Putamen (tissue), 1 donor: ENCODE results near the gene CEP104.
A peak's percentile ranks its signal among the peaks of the same experiment; 100 is the strongest.

Experiments used
- DNase-seq: peaks from one replicate; pipeline ENCODE4 v3.0.0-alpha.2; 2016; ENCODE audit warnings: low spot score

Gene CEP104

GRCh38 chr1:3799976-3800685 is 56.9 kb downstream of the CEP104 start:
- DNase-seq = no peak

DNA sequence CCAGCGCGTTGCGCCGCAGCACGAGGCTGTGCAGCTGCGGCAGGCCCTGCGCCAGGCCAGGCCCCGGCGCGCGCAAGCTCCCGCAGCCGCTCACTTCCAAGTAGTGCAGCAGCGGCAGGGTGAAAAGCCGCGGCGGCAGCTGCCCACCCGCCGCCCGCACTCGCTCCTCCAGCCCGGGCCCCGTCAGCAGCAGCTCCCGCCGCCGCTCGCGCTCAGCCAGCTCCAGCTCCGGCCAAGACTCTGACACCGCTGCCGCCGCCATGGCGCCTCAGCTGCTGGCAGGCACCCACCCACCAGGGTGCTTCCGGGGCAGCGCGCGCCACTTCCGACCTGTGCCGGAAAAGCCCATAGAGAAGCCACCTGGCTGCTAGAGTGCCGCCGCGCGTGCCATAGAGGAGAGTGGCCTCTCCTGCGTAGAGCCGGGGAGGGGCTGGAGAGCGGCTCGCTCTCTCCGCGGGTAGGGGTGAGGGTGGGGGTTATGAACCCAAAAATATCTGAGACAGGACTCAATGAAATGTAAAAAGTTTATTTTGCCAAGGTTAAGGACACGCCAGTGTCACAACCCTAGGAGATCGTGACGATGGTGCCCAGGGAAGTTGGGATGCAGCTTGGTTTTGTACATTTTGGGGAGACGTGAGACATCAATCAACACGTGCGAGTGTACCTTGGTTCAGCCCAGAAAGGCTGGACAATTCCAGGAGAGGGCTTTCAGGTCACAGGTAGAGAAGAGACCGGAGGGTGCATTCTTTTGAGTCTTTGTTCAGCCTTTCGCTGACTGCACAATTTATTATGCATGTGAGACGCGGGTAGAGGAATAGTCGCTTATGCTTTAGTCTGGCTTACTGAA is 60.6 kb downstream of the CEP104 start, which contains the start of gene LRRC47:
Gene LRRC47, minus strand, starts transcription at position 284 of the 847 bp plus-strand sequence. Its CDS starts 22 bp downstream, at position 262.
- peak; percentile 94 for DNase-seq

GRCh38 chr1:3795453-3796214 is 61.4 kb downstream of the CEP104 start:
- no peak for DNase-seq

GRCh38 chr1:3790952-3791351 is 66.1 kb downstream of the CEP104 start:
- no peak for DNase-seq

GRCh38 chr1:3790500-3790923 is 66.5 kb downstream of the CEP104 start:
- DNase-seq = no peak

DNA sequence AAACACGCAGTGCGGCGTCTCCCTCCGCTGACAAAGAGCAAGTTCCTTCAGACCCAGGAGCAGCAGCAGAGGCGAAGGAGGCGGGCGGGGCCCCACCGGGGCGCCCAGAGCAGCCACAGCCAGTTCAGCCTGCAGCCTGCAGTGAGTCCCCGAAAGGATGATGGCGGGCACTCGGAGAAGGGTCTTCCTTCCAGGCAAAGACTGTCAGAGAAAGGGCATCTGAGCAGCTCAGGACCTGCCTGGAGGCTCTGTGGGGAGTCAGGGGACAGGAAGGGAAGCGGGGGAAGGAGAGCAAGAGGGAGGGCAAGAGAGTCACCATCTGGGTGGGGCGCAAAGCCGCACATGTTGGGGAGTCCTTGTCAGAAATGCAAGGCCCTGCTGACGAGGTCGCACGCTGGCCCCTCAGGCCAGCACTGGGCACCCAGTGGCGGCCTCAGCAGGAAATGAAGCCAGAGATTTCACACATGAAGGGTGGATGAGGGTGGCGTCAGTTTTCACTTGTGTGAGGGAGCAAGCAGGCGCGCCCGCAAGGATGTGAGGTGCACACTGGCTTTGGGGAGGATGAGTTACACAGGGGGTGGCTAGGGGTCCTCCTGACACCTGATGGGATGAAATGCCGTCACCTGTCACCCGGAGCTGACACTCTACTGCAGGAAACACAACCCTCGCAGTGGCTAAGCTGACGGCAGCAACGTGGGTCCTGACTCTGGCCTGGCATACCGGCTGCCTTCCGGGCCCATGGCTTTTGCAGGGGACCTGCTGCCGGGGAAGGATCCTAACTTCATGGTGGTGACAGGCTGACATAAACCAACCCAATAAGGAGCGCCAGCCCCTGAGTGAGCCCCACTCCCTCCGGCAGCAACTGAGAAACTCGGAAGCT is 67.3 kb downstream of the CEP104 start:
- no peak for DNase-seq

DNA sequence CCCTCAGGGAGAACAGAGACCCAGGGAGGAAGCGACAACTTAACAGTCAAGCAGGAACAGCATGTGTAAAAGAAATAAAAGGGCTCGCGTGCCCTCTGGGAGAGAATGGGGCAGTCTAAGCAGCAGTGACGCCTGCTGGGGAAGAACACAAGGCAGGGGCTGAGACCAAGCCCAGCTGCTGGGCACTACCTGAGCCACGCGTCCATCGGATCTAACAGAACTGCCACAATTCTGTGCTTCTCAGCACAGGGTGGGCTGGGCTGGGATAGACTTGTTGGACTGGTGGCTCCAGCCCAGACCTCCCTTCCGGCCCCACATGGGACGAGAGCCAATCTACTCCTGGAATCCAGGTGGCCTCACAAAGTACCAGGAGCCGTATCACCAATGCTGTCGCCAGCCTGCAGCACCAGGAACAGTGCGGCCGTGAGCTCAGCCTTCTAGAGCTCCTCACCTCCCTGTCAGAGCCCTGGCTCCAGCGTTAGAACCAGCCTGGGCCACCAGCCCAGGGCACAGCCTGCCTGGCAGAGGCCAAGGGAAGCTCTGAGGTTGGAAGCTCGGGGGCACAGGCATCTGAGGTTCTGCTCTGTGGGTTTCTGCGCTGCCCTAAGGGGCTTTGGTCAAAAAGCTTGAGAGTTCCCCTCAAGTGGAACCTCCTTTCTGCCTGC is 68.1 kb downstream of the CEP104 start:
- DNase-seq = no peak

GRCh38 chr1:3787745-3788605 is 69.0 kb downstream of the CEP104 start:
- DNase-seq = no peak

GRCh38 chr1:3787349-3787715 is 69.7 kb downstream of the CEP104 start:
- no peak for DNase-seq

DNA sequence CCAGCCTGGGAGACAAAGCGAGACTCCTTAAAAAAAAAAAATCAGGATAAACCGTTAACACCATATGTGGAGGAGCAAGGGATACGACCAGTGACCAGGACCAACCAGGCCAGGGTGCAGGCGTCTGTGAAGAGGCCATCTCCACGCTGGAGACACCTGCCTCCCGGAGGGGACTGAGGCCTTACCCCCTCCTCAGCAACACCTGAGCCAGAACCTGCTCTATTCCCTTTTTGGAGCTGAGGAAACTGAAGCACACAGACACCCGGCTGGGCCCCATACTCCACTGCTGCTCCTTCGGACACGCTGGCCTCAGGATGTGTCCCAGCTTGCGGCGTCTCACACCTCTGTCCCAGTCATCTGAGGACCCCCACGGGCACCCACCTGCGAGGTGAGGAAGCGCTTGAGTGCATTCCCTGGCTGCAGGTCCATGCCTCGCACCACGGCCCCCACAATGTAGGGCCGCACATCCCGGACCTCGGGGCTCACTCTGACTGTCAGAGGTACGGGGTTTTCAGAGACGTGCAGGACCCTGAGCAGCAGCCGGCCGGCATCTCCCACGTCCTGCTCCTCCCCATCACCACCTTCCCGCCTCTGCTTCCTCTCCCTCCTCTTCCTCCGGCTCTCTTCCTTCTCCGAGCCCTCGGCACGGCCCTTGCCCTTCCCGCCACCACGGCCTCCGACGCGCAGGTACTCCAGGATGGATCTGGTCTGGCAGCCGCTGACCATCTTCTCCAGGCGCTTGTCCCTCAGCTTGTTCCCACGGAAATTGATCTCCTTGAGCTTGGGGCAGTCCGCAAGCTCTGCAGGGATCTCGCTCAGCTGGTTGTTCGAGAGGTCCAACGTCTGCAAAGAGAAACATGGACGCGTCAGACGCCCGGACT is 70.3 kb downstream of the CEP104 start:
- DNase-seq = no peak

DNA sequence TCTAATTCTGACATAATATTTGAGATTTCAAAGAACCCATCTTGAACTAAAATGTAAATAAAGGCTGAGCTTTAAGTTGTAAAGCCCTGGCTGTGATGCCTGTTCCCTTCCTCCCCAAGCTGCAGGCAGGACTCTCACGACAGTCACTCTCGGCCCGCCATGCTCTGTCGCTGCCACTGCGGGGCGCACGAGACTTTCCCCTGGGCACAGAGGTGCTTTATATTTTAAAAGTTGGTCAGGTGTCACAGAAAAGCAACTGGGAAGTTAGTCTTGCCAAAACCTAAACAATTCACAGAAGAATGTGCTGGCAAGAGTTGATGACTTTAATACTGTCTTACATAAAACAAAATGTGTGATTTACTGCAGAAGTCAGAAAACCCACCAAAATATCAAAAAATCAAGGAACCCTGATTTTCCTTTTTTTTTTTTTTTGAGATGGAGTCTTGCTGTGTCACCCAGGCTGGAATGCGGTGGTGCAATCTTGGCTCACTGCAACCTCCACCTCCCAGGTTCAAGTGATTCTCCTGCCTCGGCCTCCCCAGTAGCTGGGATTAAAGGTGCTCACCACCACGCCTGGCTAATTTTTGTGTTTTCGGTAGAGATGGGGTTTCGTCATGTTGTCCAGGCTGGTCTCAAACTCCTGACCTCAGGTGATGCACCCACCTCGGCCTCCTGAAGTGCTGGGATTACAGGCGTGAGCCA is 71.4 kb downstream of the CEP104 start:
- DNase-seq = no peak

DNA sequence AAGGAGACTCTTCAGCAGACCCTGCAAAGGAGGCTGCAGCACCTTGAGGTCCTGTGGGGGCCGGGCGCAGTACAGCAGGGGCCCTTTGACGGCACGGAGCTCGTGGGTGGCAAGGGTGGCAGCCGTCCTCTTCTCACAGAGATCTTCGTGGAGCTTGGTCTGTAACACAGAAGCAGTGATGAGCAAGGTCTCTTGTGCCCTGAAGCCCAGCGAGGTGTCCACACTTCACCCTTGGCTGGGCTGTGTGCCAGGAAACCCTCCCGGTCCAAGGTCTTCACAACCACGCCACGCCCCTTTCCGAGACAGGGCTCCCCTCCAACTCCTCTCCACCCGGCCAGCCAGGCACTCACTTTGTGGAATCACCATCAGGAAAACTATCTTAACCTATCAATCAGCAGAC is 72.0 kb downstream of the CEP104 start:
- no peak for DNase-seq

- no peak for DNase-seq
Measured at GRCh38 chr1:3783651-3784474, 73.1 kb downstream of the CEP104 start.

GRCh38 chr1:3780901-3781300 is 76.1 kb downstream of the CEP104 start:
- no peak for DNase-seq

DNA sequence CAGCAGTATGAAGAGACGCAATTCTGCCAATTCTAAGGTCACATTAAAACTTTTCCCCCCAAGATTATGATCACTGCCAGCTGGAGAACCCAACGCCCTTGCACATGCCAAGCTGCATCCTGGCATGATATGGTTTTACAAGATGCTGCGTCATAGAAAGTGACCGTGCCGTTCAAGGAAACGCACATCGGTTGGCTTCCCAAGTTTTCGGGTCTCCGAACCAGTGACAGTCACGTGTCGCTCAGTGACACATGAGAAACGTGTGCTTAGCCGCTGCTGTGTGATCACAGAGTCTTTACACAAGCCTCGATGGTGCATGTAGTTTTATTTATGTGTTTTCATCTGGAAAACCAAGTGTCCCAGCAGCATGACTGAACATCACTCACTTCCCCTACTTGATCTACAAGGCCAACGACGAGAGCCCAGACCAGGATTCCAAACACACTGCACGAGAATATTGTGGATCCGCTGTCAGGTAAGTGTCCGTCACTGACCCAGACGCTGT is 77.0 kb downstream of the CEP104 start:
- DNase-seq = no peak

DNA sequence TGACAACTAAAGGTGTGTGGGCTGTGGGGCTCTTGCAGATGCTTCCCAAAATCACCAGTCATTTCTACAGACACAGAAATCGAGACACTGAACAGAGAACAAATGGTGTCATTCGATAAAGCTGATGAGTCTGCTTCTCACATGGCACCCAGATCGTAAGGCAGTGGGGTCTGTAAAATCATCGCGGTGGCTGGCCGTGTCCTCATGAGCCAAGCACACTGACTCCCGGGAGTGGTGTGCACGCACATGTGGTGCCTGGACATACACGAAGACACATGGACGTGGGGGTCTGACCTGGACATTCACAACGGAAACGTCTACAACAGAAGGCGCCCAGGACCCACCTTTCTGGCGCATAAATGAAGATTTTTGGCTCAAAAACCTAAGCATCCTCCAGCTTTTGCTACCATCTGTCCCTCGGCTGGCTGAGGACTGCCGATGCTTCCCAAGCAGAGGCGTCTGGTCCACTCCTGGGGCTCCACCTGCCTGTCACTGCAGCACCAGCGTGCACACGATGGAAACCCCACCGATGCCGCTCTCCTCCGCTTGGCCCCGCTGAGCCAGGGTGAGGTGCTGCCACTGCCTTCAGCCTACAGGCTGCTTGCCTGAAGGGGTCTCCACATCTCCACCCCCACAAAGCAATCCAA is 77.6 kb downstream of the CEP104 start:
- DNase-seq = no peak
